ENCODE data around the gene XCL1. TPM values are rescaled to one million over a fixed set of nuclear protein-coding genes. Genes with fewer than 3 reads are reported as not detected.

Gene XCL1
- total RNA-seq, 3 donors from 2014 or later, result 0.33 TPM; not detected in 2

DNA sequence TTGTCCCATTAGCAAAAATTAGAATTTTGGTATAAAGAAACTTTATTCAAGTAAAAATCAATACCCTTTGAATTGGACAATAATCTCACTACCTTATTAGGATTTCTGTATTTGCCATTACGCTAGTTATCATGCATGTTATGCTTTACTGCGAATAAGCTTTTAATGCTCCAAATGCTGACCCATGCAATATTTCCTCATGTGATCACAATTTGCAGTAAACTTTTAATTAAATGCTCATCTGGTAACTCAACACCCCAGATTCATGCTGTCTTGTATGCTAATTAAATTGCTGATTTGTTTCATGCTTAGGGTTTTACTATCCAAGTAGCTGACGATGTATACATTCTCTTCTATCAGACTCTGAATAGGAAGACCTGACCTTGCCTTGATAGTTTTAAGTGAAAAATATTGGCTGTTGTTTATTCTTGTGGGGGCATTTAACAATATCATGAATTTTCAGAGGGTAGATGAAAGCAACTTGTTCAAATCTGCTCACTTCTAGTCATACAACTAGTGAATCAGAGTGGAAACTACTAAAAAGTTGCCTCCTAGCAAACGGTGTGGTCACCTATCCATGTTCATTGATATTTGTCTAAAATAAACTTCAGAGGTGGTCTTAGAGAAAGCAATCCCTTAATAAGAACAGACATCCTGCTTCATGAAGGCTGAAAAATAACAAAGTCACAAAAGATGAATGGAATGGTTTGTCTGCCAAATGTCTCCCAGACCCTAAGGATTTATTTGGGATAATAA is 5.6 kb downstream of the XCL1 start:
- Histone ChIP-seq H3K4me3 (no peak overlapping the region), H3K4me1 (no peaks in the 10 kb centered on the region), H3K36me3 (no peaks in the 10 kb centered on the region), H3K27me3 (no peaks in the 10 kb centered on the region), H3K27ac (no peak overlapping the region), H3K9me3 (no peaks in the 10 kb centered on the region)
- DNase-seq (ENCODE audit: low spot score in 2 of 2), result no peak
- intact Hi-C loops (cut with DNase I; ENCODE audit: low total_unique reads), result no loop called here
- TF ChIP-seq POLR2AphosphoS5 (IDR thresholded peaks at IDR 0.05), result no peak

DNA sequence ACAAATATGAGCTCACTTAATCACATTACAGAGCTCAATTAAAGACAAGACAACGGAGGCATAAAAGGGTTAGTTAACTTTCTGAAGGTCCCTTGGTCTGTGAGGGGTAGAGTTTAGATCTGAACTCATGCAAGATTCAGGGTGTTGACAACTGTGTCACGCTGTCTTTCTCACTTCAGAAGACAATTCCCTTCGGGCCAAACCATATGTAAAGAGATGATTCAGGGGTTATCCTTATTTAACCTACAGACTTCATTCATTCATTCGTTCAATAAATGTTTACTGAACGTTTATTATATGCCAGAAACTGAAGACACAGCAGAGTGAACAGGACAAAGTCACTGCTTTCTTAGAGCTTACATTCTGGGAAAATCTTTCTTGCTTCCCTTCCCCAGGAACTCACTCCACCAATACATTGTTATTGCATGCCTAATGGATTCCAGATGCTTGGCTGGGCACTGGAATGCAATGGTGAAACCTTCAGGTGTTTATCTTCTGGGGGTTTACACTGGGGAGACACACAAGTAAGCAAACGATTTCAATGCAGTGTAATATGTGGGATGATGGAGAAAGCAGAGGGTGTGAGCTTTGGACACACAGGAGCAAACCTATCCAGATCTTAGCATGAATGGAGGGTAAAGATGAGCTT is 6.4 kb downstream of the XCL1 start:
- Histone ChIP-seq H3K27ac (no peak overlapping the region), H3K36me3 (no peaks in the 10 kb centered on the region), H3K27me3 (no peaks in the 10 kb centered on the region), H3K4me1 (no peaks in the 10 kb centered on the region), H3K4me3 (no peak overlapping the region), H3K9me3 (no peaks in the 10 kb centered on the region)
- no peak for DNase-seq (ENCODE audit: low spot score in 2 of 2)
- TF ChIP-seq POLR2A (IDR thresholded peaks at IDR 0.05) (no peak), POLR2AphosphoS5 (IDR thresholded peaks at IDR 0.05) (no peak)
- TF ChIP-seq, protein P1, sequence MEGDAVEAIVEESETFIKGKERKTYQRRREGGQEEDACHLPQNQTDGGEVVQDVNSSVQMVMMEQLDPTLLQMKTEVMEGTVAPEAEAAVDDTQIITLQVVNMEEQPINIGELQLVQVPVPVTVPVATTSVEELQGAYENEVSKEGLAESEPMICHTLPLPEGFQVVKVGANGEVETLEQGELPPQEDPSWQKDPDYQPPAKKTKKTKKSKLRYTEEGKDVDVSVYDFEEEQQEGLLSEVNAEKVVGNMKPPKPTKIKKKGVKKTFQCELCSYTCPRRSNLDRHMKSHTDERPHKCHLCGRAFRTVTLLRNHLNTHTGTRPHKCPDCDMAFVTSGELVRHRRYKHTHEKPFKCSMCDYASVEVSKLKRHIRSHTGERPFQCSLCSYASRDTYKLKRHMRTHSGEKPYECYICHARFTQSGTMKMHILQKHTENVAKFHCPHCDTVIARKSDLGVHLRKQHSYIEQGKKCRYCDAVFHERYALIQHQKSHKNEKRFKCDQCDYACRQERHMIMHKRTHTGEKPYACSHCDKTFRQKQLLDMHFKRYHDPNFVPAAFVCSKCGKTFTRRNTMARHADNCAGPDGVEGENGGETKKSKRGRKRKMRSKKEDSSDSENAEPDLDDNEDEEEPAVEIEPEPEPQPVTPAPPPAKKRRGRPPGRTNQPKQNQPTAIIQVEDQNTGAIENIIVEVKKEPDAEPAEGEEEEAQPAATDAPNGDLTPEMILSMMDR (IDR thresholded peaks at IDR 0.05), result no peak
- intact Hi-C loops (cut with DNase I; ENCODE audit: low total_unique reads), result no loop called here

DNA sequence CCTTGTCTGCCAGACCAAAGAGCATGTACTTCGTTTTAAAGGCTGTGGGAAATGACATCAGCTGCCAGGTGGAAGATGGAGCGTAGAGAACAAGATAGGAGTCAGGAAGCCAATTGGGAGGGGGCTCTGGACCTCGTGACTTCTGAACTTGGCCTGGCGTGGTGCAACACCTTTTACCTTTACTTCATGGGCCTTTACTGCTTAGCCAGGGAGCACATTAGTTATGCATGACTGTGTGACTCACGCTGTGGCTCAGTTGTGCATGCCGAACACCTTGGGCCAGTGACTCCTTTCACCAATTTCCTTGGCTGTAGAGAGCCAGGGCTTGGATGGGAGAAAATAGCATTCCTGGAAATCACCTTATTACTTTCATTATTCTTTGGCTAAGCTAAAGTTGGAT is 7.2 kb downstream of the XCL1 start:
- TF ChIP-seq, protein P1 (IDR thresholded peaks at IDR 0.05), result no peak
- TF ChIP-seq POLR2AphosphoS5 (IDR thresholded peaks at IDR 0.05) (no peak), POLR2A (IDR thresholded peaks at IDR 0.05) (no peak)
- Histone ChIP-seq H3K9me3 (no peaks in the 10 kb centered on the region), H3K27me3 (no peaks in the 10 kb centered on the region), H3K4me1 (no peaks in the 10 kb centered on the region), H3K27ac (no peak overlapping the region), H3K4me3 (no peak overlapping the region), H3K36me3 (no peaks in the 10 kb centered on the region)
- no peak for DNase-seq (ENCODE audit: low spot score in 2 of 2)
- intact Hi-C loops (cut with DNase I; ENCODE audit: low total_unique reads), result no loop called here

DNA sequence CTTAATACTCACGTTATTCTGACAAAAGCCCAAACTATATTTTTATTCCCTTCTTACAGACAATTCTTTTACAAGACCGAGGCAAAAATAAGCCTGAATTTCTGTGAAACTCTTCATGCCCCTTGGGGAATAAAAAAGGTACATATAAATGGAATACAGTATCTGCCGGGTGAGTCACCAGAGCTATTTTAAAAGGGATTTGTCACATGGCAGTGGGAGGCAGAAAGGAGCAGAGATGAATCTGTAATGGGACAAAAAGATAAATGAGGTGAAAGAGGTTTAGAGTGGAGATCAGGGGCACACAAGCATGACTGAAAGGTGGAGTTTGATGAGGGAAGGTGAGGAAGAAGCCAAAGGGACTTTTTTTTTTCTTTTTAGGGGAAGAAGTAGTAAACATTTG is 8.8 kb downstream of the XCL1 start:
- TF ChIP-seq POLR2A (IDR thresholded peaks at IDR 0.05), result no peak
- no peak overlapping the region for H3K4me3 ChIP-seq
- no peaks in the 10 kb centered on the region for H3K9me3 ChIP-seq
- H3K27ac ChIP-seq, result no peak overlapping the region
- H3K4me1 ChIP-seq, result no peaks in the 10 kb centered on the region
- DNase-seq (ENCODE audit: low spot score in 2 of 2), result no peak
- no peaks in the 10 kb centered on the region for H3K27me3 ChIP-seq
- intact Hi-C loops (cut with DNase I; ENCODE audit: low total_unique reads), result loop anchor here (1.0 kb wide), 1 partner anchor 23 kb away; no protein-coding TSS in a partner anchor
- no peaks in the 10 kb centered on the region for H3K36me3 ChIP-seq

DNA sequence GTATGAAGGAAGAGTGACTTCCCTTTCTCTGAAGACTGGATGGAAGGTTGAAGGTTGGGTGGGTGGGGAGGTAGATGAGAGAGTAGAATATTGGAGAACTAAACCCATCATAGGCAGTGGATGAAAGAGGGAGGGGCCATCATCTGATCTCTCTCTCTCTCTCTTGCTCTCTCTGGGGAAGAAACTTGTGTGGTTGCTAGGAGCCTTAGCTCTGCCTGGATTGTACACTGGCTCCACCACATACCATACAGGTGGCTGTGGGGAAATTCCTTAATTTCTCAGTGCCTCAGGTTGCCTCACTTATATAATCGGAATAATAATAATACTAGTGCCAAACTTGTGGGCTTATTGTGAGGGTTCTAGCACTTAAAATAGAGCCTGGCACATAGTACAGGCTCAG is 9.5 kb downstream of the XCL1 start:
- intact Hi-C loops (cut with DNase I; ENCODE audit: low total_unique reads), result loop anchor here (1.0 kb wide), 1 partner anchor 22 kb away; no protein-coding TSS in a partner anchor
- H3K36me3 ChIP-seq, result no peaks in the 10 kb centered on the region
- DNase-seq (ENCODE audit: low spot score in 2 of 2), result no peak

More for the DNA sequence above, 9.5 kb downstream of the XCL1 start:
- H3K27me3 ChIP-seq, result no peaks in the 10 kb centered on the region
- no peaks in the 10 kb centered on the region for H3K9me3 ChIP-seq
- no peak overlapping the region for H3K4me3 ChIP-seq
- no peak overlapping the region for H3K27ac ChIP-seq
- TF ChIP-seq, protein P1 (IDR thresholded peaks at IDR 0.05), result no peak
- no peak for TF ChIP-seq POLR2AphosphoS5 (IDR thresholded peaks at IDR 0.05)
- no peak for TF ChIP-seq POLR2A (IDR thresholded peaks at IDR 0.05)
- no peaks in the 10 kb centered on the region for H3K4me1 ChIP-seq

Measured in breast epithelium (tissue), 4 donors.